ENCODE data around the gene ATOH1.

The ATOH1 gene, protein sequence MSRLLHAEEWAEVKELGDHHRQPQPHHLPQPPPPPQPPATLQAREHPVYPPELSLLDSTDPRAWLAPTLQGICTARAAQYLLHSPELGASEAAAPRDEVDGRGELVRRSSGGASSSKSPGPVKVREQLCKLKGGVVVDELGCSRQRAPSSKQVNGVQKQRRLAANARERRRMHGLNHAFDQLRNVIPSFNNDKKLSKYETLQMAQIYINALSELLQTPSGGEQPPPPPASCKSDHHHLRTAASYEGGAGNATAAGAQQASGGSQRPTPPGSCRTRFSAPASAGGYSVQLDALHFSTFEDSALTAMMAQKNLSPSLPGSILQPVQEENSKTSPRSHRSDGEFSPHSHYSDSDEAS

DNA sequence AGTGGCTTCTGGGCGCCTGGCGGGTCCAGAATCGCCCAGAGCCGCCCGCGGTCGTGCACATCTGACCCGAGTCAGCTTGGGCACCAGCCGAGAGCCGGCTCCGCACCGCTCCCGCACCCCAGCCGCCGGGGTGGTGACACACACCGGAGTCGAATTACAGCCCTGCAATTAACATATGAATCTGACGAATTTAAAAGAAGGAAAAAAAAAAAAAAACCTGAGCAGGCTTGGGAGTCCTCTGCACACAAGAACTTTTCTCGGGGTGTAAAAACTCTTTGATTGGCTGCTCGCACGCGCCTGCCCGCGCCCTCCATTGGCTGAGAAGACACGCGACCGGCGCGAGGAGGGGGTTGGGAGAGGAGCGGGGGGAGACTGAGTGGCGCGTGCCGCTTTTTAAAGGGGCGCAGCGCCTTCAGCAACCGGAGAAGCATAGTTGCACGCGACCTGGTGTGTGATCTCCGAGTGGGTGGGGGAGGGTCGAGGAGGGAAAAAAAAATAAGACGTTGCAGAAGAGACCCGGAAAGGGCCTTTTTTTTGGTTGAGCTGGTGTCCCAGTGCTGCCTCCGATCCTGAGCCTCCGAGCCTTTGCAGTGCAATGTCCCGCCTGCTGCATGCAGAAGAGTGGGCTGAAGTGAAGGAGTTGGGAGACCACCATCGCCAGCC lies at the start of gene ATOH1:
ATOH1 (plus strand) TSS at position 422 of the 663 bp plus-strand sequence; CDS start at position 596, 174 bp downstream.
- no peak for DNase-seq (ENCODE audit: low read depth in 2 of 2)

DNA sequence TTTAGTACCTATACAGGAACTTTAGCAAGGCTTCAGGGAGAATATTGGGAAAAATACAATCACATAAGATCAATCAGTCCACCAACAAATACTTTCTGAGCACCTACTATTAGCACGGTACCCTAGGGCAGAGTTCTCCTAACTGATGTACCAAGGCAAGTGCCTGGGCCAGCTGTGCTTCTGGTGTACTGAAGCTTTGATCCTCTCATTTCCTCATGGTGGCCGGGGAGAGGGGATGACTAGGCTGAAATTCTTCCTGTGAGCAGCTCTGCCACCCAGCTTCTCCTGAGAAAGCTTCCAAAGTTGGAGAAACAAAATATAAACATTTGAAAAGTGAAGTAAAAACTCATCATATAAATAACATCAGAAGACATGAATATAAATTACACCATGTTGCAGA lies 49.3 kb upstream of the ATOH1 start:
- no peak for DNase-seq (ENCODE audit: low read depth in 2 of 2)

DNA sequence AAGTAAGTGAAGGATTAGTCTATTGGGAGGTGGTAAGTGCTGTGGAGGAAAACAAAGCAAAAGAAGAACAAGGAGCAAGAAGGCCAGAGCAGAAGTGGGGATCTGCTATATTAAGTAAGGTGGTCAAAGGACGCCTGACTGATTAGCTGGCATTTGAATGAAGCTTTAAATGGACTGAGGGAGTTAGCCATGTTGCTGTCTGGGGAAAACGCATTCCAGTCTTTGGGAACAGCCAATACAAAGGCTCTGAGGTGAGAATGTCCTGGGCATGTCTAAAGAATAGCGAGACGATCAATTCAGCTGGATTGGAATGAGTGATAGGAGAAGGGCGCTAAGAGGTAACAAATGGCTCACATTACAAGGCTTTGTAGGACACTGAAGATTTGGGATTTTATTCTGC lies 48.5 kb upstream of the ATOH1 start:
- no peak for DNase-seq (ENCODE audit: low read depth in 2 of 2)

DNA sequence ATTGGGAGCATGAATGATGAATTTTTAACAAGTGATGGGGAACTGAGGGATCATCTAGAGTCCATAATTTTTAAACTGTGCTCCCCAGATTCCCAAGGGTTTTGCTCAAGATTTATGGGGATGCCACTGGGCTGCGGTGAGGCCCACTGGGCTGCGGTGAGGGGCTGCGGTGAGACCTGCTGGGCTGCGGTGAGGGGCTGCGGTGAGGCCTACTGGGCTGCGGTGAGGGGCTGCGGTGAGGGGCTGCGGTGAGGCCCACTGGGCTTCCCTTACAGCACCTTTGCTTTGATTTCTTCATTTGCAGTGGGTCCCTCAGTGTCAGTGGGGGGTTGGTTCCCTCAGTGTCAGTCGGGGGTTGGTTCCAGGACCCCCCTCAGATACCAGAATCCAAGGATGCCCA lies 47.4 kb upstream of the ATOH1 start:
- no peak for DNase-seq (ENCODE audit: low read depth in 2 of 2)

DNA sequence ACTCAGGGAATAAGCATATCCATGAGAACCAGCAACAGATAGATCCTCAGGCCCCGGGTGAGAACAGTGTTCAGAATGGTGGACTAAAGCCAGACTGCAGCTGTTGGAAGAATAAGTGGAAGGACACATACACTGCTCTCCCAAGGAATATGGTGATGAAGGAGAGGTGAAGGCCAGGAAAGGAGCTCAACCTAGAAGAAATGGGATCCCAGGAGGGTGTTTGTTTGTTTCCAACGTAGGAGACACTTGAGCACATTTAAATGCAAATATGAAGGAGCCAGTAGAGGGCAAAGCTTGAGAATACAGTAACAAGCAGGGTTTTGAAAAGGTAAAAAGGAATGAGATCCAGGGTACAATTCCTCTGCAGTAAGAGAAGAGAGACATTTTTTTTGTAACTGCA lies 42.4 kb upstream of the ATOH1 start:
- no peak for DNase-seq (ENCODE audit: low read depth in 2 of 2)

DNA sequence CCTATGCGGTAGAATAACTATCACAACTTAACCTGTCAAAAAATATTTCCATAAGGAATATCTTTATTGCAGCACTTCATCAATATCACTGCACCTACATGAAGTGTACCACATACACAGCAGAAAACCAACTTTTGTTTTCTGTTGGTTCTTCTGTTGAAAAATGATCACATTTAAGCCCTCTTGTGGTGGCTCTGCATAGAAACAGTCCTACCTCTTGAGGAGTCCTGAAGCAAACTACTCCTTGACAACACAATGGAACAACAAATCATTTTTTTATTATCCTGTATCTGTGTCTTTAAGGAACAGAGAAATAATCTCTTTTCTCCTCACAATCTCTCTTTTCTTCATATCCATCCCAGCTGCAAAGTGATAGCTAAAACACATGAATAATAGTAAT lies 39.8 kb upstream of the ATOH1 start:
- no peak for DNase-seq (ENCODE audit: low read depth in 2 of 2)

DNA sequence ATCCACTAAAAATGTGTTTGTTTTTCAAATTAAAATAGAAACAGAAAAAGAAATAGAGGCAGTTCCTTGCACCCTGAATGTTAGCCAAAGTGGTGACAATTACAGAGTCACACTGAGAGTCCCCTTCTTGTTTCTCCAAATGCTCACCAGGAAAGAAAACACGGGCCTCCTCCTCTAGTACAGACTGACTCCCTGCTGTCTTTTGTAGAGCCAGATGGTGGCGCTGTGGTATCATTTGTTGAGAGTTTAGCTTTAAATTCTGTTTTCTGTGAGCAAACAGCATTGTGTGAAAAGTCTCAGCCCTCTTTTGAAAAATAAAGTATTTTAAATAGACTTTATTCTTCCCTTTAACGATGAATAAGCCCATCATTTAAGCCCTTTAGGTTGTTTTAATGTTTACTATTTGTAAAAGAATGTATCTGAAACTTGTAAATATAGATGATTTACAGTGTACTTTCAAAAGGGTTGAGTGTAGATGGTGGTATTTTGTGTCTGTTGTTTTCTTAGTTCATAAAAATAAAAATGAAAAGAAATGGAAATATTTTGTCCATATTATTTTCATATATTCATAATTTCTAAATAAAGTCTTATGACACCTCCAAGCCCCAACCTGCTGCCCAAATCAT lies 36.9 kb upstream of the ATOH1 start:
- peak in 1 of 2 donors; percentile 6 for DNase-seq (ENCODE audit: low read depth in 2 of 2)

DNA sequence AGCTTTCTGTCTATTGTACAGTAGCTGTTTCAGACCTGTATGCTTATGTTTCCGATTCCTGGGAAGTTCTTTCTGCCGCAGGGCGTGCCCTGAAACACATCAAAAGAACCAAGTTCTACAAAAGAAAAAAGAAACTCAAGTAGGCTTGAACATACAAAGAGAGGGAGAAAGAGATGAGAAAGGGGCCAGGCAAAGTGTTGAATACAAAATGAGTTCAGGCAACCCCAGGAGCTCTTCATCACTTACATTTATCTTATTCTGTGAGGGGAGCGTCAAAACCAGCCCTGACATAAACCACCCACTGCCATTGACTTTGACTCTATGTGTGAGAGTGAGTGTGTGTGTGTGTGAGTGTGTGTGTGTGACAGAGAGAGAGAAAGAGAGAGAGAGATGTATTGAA lies 26.5 kb upstream of the ATOH1 start:
- no peak for DNase-seq (ENCODE audit: low read depth in 2 of 2)

DNA sequence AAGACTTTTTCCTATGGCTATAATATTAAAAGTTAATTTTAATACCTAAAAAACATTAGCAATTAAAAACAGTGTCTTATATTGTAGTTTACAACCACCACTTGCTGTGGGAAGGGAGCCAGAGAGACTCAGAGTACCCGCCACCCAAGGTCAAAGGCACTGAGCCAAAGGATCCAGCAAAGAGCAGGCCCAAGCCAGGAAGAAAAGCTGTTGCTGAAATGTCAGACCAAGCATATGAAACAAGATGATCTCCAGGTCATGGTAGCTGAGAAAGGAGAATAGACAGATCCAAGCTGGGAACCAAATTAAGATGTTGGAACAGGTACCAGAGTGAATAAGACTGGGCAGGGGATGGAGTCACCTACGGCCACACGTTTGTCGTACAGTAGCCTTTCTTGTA lies 18.8 kb upstream of the ATOH1 start:
- DNase-seq (ENCODE audit: low read depth in 2 of 2): no peak

DNA sequence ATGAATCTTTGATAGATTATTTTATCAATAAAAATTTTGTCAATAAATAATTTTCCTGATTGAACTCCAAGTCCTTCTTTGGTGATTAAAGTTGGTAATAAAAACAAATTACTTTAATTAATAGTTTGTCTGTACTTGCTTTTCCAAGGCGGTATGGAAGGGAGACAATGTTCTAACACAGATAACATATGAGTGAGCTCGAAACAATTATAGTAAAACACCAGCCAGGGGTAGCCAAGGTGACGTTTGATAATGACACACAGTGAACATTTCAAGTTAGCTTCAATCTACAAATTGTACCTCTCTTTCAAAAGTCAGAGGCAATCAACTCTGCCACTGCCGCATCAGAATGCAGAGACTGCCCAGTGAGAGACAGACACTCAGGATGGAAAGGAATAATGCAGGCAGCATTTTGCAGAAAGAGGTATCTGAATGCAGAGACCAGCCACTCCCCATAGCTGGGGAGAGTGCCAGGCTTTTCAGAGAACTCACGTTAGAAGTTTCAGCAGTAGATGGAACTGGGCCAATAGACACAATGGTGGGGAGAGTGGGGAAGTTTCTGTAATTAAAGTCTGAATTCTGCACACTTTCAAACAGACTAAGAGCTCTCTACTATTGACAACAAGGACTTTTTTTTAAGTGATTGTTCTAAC lies 18.1 kb upstream of the ATOH1 start:
- no peak for DNase-seq (ENCODE audit: low read depth in 2 of 2)

DNA sequence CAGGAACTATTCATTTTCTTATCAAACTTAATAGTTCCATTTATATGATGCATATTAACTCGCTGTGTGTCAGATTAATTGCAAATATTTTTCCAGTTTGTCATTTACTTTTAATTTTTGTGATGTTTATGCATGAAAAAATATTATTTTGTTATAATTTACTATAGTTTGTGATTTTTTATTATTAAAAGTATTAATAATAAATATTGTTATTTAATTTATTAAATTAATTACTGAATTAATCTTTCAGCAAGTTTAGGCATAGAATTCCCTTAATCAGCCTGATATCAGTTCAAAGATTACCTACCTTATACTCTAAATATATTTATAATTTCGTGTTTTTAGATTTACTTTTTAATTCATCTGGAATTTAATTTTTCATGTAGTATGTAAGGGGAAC lies 15.5 kb upstream of the ATOH1 start:
- no peak for DNase-seq (ENCODE audit: low read depth in 2 of 2)

DNA sequence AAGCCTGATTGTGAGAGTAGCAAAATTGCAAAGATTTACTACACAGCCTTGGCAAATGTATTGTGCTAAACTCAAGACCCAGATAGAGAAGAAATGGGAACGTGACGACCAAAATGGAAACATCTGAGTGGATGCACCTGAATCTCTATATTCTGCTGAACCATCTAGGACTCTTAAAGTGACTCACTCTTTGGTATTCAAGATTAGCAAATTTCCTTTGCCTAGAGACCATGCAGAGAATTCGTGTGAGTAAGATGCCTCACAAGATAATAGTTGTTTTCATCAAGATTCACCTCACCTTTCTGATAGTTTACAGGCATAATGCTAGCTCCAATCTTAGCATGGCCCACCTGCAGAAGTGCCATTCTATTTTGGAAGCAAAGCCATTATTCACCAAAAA lies 14.4 kb upstream of the ATOH1 start:
- DNase-seq (ENCODE audit: low read depth in 2 of 2): no peak

DNA sequence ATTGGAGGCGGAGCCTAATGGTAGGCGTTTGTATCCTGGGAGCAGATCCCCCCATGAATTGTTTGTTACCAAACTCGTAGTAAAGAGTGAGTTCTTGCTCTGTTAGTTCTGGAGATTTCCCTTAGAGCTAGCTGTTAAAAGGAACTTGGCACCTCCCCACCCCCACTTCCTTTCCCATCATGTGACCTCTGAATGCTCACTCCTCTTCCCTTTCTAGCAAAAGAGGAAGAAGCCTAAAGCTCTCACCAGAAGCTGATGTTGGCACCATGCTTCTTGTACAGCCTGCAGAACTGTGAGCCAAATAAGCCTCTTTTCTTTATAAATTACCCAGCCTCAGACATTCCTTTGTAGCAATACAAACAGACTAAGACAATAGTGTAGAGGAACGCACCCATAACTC lies 13.8 kb upstream of the ATOH1 start:
- no peak for DNase-seq (ENCODE audit: low read depth in 2 of 2)

DNA sequence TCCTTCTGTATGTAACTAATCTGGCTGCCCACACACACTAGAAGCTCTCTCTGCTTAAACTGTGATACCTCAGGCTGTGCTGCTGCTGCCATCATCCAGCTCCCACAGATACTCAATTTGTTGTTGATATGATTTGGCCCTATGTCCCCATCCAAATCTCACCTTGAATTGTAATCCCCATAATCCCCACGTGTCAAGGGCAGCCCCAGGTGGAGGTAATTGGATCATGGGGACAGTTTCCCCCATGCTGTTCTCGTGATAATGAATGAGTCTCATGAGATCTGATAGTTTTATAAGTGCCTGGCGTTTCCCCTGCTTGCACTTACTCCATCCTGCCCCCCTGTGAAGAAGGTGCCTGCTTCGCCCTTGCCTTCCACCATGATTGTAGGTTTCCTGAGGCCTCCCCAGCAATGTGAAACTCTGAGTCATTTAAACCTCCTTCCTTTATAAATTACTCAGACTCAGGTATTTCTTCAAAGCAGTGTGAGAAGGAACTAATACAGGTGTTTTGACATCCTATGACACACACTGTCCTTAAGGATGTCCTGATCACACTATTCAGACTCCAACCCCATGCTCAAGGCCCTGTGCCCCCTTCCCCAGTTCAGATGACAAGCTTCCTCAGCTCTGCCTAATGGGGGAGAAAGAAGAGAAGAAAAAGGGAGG lies 2.9 kb upstream of the ATOH1 start:
- DNase-seq (ENCODE audit: low read depth in 2 of 2): no peak

DNA sequence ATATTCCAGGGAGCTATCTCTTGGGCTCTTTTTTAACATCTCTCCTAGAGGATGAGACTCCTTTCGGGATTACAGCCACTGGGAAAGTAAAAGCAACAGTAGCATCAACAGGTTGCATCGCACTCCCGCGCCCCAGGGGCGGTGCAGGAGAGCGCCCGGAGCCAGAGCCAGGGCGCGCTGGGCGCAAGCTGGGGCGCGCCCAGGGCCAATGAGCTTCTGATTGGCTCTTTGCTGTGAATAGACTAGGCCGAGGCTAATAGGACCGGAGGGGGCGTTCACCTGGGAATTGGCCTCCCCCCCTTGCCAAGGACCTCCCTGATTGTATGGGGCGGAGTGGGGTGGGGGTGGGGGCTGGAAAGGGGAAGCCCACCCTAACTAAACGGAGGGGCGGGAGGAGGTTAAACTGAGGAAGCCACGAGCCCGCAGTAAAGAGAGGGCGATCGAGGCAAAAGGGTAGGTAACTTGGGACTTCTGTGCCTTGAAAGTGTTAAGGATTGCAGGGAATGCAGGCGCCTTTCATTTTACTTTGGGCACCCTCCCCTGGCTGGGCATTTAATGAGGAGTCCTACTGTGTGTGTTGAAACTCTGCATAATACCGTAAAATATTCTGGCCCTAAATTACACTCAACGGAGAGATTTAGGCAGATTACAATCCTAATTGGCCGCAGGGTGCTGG lies 1.1 kb upstream of the ATOH1 start:
- DNase-seq (ENCODE audit: low read depth in 2 of 2): no peak

DNA sequence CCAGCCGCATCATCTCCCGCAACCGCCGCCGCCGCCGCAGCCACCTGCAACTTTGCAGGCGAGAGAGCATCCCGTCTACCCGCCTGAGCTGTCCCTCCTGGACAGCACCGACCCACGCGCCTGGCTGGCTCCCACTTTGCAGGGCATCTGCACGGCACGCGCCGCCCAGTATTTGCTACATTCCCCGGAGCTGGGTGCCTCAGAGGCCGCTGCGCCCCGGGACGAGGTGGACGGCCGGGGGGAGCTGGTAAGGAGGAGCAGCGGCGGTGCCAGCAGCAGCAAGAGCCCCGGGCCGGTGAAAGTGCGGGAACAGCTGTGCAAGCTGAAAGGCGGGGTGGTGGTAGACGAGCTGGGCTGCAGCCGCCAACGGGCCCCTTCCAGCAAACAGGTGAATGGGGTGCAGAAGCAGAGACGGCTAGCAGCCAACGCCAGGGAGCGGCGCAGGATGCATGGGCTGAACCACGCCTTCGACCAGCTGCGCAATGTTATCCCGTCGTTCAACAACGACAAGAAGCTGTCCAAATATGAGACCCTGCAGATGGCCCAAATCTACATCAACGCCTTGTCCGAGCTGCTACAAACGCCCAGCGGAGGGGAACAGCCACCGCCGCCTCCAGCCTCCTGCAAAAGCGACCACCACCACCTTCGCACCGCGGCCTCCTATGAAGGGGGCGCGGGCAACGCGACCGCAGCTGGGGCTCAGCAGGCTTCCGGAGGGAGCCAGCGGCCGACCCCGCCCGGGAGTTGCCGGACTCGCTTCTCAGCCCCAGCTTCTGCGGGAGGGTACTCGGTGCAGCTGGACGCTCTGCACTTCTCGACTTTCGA lies 654 bp downstream of the ATOH1 start:
- DNase-seq (ENCODE audit: low read depth in 2 of 2): no peak

DNA sequence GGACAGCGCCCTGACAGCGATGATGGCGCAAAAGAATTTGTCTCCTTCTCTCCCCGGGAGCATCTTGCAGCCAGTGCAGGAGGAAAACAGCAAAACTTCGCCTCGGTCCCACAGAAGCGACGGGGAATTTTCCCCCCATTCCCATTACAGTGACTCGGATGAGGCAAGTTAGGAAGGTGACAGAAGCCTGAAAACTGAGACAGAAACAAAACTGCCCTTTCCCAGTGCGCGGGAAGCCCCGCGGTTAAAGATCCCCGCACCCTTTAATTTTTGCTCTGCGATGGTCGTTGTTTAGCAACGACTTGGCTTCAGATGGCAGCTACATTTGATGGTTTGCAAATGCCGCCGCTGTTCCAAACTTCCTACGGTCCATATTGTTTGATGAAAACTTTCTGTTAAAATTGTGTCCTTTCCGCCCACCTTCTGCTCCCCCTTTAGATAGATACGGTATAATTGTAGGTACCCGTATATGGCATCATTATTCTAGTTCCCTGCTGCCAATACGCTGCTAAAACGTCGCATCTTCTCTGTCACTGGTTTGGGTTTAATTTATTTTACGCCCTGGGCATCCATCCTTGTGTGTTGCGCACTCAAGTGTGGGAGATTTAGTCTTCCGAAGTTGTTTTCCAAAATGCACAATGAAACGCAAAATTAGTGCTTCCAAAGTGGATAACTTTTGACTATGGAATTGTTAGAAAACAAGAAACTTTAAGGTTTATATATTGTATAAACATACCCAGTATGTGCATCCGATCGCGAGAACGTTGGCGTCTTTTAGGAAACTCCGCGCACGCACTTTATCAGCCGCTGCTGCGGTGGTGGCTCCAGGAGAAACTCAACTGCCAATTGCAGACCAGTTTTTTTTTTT lies 1.5 kb downstream of the ATOH1 start:
- no peak for DNase-seq (ENCODE audit: low read depth in 2 of 2)

DNA sequence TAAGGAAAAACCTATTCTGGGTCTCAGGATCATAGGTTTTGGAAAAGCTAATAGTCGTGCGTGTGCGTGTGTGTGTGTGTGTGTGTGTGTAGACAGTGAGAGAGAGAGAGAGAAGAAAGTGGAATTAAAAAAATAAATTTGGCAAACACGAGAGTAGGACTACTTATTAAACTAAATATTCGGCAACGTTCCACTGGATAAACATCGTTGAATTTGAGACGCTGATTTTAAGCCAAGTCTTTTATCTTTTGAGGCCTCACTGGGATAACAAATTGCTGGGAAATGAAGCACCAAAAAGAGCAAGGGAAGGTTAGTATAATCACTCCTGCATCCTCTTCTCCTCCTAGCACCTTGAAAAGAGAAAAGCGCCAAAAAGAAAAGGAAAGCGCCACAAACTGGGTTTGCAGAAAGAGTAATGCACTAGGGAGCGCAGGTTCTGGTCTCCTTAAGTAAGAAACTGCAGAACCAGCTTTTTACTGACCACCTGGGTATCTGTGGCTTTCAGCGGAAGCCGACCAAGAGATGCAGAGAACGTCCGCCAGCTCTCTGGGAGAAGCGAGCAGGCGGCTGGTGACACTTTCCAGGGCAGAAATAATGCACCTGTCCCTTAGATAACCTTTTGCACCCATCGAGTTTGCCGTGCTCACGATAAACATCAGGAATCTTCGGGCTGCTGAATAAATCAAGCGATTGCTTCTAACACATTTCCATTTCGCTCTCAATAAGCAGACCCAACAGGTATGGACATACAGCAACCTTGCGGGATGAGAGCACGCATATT lies 3.4 kb downstream of the ATOH1 start:
- no peak for DNase-seq (ENCODE audit: low read depth in 2 of 2)
